ENCODE measurements around the gene RERE.

- TF ChIP-seq CTCF (IDR thresholded peaks at IDR 0.05; ENCODE audit: low read depth, low read length, poor library complexity, severe bottlenecking) (no peak), EZH2phosphoT487 (IDR thresholded peaks at IDR 0.05; ENCODE audit: borderline replicate concordance, low read length) (no peak)
These were observed 142.5 kb downstream of the RERE start for GRCh38 chr1:8674912-8675311.
